Right renal pelvis (tissue), 4 donors: ENCODE results near the gene RAD51B. TPM values are rescaled to one million over a fixed set of nuclear protein-coding genes. Genes with fewer than 3 reads are reported as not detected.

Experiments used
- DNase-seq, 4 donors: peaks; one replicate each; pipeline ENCODE4 v3.0.0-alpha.2; 2013; ENCODE audit warnings: low read depth in 4 of 4, low spot score in 3 of 4, missing footprints in 1 of 4
- polyA plus RNA-seq, 4 donors: library from polyadenylated mRNA; unstranded; fragments of 120-200 nt; gene quantifications; one replicate each; pipeline ENCODE4 v1.2.1, GENCODE V29; 2013; ENCODE audit not compliant: insufficient read length in 4 of 4

Gene RAD51B
- polyA plus RNA-seq, 4 donors, result 10.7 to 11.6 (median 11.3) TPM

GRCh38 chr14:68610251-68610793 lies 790.7 kb downstream of the RAD51B start:
- no peak for DNase-seq

DNA sequence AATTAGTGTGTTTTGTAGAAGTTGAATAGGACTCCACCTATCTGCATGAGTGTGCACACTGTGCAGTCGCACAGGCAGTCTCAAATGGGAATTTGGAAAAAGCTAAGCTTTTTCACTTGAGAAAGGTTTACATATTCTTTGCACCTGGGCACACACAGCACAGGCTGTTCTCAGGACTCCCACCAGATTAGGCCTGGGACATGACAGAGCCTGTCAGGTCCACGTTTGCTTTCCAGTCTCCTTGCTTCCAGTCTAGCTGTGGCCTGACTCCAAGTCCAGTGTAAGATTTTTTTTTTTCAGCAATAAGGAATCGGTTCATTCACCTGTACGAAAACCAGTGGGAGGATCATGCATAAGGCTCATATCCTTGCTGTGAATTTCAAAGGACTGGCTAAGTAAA lies 792.0 kb downstream of the RAD51B start:
- DNase-seq, result no peak

DNA sequence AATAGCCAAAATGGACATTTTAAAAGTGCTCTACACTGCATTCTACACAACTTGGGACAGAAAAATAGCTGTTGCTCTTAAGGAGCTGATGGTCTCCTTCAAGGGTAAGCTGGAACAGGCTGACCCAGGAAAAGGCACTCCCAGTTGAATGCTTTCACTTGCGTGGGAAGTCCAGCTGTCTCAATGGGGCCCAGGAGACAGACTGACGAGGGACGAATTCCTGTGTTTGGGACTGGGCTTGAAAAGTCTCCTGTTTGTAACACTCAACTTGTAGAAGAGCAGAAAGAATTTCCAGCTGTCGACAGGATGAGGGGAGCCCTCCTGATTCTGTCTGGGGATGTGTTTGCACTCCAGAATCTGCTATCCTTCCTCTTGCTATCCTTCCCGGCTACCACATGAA lies 792.5 kb downstream of the RAD51B start:
- no peak for DNase-seq

- DNase-seq, result no peak
Observed at GRCh38 chr14:68616221-68616902, 796.8 kb downstream of the RAD51B start.

- DNase-seq, result no peak
Observed at GRCh38 chr14:68619790-68620574, 800.4 kb downstream of the RAD51B start.

DNA sequence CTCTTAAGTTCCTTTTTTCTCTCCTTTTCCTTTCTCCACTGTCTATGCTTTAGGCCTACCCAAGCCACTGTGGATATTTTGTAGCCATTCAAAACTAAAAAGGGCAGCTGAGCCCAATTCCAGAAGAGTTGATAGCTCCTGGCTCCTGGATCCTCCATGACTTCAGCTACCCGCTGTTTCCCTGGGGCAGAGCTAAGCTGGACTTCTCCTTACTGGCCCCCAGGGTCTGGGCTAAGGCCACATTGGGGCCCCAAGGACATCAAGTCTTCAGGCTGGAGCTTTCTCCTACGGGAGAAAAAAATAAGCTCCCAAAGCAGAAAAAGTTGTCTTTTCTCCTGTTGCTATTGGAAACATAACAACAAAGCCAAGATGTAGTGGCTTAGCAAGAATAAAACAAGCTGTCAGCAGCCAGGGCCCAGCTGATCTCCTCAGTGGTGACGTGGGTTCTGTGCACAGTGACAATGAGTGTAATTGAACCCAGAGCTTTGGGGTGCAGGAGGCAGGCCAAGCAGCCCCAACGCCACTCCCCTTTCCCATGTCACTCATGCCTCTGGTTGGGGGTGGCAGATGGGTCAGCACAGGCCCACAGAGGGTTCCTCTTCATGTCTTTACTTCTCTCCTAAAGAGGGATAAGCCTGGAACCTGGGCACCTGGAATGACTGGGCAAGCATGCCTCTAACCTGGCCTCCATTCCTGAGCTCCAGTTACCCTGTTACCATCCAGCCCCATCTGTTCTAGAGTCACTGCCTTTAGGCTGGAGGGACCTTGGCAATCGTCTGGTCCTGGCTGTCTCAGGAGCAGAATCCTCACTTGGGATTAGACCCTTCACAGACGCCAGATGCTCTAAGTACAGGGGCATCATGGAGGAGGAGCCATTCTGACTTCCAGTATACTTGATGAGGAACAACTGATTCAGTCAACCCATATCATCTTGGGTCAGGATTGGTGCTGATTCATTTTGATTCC lies 802.1 kb downstream of the RAD51B start:
- no peak for DNase-seq

- no peak for DNase-seq
Observed at GRCh38 chr14:68622856-68623255, 803.3 kb downstream of the RAD51B start.

DNA sequence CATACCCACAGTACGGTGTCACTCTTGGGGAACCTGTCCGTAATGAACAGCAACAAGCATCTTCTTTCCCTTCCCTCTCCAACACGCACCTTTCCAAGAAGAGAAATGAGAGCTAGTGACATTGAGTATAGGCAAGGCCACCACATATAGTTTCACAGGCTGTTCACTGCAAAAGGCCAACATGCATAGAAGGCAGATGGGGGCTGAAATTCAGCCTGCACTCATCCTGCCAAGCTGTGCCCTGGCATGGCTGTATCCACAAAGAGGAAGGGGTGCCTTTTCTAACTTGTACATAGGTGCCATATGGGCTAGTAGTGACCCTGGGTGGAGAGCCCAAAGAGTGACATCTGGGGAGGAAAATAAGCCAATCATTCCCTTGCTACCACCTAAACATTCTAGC lies 803.7 kb downstream of the RAD51B start:
- DNase-seq, result no peak

- no peak for DNase-seq
Observed at GRCh38 chr14:68623826-68624225, 804.2 kb downstream of the RAD51B start.

GRCh38 chr14:68624541-68625220 lies 805.1 kb downstream of the RAD51B start:
- no peak for DNase-seq

DNA sequence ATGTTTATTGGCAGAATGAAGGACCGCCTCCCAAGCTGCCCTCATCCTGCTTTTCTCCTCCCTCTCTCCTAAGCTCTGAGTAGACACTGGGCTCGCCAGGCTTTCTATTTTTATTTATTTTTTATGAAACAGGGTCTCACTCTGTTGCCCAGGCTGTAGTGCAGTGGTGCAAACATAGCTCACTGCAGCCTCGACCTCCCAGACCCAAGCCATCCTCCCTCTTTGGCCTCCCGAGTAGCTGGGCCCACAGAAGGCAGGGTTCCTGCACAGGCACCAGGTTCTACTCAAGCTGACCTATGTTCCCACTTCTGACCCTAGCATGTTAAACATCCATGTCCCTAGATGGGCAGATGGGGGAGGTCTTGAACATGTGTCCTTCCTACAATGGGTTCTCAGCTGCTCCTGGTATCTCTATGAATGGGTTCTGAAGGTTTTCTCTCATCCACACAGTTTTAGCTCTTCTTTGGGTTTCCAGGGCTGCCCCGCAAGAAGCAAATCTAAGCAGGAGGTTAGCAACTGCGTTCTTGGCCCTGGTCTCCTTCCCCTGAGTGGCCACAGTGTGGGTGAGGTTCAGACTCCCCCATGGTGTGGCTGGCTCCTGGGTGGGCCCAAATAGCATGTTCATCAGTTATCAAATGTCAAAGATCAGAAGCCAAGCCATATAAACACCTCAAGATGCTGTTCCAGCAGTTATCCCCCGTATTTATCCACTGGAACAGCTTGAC lies 805.9 kb downstream of the RAD51B start:
- no peak for DNase-seq

- DNase-seq, result no peak
Observed at GRCh38 chr14:68626386-68626785, 806.8 kb downstream of the RAD51B start.

- no peak for DNase-seq
Observed at GRCh38 chr14:68627050-68627867, 807.7 kb downstream of the RAD51B start.

GRCh38 chr14:68627868-68628604 lies 808.5 kb downstream of the RAD51B start:
- no peak for DNase-seq

GRCh38 chr14:68628605-68629310 lies 809.2 kb downstream of the RAD51B start:
- no peak for DNase-seq

DNA sequence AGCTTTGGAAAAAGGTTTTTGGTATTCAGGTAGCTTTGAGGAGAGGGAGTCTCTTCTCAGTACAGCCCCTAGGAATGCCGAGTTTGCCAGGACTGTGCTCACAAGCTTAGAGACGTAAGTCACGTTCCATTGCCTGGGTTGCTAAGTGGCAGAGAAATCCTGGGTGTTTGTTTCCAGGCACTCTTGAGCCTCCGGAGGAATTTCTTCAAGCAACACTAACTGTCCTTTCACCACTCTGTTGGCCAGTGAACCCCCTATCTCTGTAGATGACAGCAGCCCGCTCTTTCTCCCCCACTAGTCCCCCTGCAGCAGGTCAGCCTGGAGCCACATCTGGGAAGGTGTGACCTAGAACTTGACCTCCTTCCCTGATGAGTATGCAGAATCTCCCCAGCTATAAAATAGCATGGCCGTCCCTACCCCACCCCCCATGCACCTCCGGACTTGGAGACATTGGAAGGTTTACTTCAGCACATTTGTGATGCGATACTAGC lies 810.5 kb downstream of the RAD51B start:
- DNase-seq, result no peak
